GM18951 (cell line): ENCODE measurements around the gene SHF.

Experiments
- POLR2A ChIP-seq: IDR thresholded peaks from 4 replicates; pipeline ENCODE4 v1.6.1; 2011; ENCODE audit warnings: mild to moderate bottlenecking; ENCODE audit not compliant: insufficient read length, insufficient read depth; ENCODE audit errors: extremely low read depth
- in situ Hi-C: fragments of 300-500 bp; cut with MboI; formaldehyde crosslinking; loops from one replicate; pipeline ENCODE4 v1.12.0; 2022; ENCODE audit warnings: low sequenced_read_pairs, mixed read lengths, inconsistent platforms; ENCODE audit not compliant: unreplicated experiment

The SHF gene

DNA sequence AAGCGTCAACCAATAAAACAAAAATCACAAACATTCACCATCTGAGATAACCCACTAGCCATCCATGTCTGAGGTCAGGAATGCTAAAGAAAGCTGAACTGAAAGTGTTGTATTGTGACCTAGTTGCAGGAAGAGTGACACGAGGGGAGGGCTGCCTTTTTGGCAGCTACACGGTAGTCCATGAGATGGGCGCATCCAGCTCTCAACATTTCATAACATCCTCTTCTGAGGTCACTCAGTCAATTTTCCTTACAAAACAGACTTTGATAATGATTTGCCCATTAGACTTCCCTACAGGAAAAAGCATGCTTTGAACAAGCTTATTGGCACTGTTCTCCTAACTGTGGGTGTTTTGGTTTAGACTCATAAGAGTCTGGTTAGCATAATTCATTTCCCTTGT lies 15.4 kb upstream of the SHF start:
- no peak for TF ChIP-seq POLR2A
- in situ Hi-C loops: loop anchor here (10.0 kb wide), 1 partner anchor 202 kb away; a partner anchor contains a TSS

DNA sequence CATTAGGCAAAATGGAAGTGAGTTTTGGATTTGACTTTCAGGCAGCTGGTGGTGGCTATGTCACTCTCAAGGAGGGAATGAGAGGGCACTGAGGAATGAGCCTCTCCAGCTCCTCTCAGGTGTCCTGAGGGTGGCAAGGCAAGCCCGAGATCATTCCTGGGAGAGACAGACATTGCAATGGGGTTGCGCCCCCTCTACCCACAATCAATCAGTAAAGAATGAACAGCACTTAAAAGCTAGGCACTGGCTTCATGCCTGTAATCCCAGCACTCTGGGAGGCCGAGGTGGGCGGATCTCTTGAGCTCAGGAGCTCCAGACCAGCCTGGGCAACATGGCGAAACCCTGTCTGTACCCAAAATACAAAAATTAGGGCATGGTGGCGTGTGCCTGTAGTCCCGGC lies 14.1 kb upstream of the SHF start:
- TF ChIP-seq POLR2A: no peak
- in situ Hi-C loops: loop anchor here (10.0 kb wide), 1 partner anchor 203 kb away; a partner anchor contains a TSS

DNA sequence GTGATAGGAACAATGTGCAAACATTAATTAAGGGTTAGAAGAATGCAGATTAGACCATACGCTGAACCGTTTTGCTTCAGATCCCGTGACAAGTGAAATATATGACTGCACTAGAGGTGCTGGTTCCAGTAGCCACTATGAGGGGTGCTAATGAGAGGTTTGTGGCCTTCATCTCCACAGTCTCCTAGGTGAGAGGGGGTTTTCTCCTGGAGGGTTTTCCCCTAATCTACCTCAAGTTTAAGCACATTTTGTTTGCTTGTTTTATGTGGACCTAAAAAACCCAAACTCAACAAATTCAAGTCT lies 13.7 kb upstream of the SHF start:
- in situ Hi-C loops: loop anchor here (10.0 kb wide), 1 partner anchor 203 kb away; a partner anchor contains a TSS
- TF ChIP-seq POLR2A: no peak

DNA sequence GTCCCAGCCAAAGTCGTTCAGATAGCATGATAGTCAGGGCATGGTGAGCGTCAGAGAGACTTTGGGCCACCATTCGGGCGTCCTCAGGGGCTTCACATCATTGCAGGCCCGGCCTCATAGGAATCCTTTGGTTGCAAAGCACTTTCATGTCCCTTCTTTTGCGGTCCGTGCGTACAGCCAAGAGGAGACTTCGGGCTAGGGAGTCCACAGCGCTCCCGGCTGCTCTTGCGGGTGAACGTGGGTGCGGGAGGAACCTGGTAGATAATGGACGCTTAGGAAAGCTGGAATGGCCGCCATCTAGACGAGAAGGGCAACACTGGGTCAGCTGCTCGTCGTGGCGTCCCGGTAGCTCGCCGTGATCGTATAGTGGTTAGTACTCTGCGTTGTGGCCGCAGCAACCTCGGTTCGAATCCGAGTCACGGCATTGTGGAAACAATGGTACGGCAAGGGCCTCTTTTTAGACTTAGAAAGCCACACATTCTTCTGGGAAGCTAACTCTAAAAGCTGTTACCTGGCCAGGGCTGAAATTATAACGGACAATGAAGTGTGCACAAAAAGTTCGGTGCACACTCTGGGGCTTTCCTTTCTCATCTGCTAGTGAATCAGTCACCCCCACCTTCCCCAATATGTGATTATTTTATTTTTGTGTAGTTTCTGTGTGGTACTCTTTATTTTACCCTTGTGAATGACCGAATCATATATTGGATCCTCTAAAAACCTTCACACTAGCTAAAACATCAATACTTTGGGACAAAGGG lies 13.2 kb upstream of the SHF start:
- in situ Hi-C loops: loop anchor here (10.0 kb wide), 1 partner anchor 204 kb away; a partner anchor contains a TSS
- TF ChIP-seq POLR2A: no peak

DNA sequence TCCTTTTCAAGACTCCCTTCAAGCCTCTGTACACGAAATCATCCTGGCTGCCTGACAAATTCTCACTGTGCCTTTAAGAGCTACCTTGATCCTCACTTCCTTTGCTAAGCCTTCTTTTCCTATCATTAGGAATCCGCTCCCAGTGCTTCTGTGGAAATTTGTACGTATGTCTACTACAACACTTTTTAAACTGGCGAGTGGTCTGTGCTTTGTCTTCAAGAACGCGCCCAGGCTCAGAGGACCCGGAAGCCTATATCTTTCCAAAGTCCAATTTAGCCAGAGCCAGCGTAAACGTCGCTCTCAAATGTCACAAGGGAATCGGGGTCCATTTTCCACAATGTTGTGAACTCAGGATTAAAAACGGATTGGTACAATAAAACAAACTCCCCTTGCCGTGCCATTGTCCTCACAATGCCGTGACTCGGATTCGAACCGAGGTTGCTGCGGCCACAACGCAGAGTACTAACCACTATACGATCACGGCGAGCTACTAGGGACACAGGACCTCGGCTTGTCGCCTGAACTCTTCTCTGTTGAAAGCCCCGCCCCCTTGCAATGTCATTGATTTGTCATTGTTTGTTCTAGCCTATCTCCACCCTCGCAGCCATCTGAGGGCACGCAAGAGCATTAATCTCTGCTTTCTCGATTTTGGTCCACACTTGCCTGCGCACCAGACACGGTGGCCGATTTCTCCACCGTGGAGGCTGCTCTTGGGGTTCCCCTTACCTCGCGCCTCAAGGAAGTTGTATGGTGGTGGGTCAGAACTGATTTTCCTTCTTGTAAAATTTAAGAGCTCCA lies 12.4 kb upstream of the SHF start:
- TF ChIP-seq POLR2A: peak; percentile 67
- in situ Hi-C loops: loop anchor here (10.0 kb wide), 1 partner anchor 205 kb away; a partner anchor contains a TSS

DNA sequence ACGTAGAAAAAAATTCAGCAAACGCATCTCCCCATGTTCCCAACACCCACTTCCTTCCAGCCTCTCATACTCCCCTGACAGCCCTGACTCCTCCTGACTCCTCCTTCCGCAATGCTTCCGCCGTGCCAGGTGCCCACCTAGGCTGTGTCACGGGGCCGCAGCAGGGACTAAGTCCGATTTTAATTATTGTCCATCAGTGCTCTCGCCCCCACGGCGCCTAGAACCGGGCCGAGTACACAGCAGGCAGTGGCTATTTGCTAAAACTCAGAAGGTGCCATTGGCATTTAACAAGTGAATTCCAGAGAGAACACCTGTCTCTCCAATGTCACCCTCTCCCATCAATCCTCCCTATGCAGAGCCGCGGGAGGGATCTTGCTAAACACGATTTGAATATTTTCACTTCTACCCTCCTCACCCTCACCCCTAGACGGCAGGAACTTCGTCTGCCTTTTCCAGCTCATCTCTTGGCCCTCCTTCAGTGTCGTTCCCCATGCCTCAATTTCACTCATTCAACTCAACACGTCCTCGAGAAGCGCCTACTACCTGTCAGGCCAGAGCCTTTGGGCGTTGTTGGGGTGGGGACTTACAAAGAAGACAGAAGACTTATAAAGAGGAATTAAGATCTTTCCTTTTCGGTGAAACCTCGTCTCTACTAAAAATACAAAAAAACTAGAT lies 11.5 kb upstream of the SHF start:
- in situ Hi-C loops: no loop called here
- TF ChIP-seq POLR2A: no peak

DNA sequence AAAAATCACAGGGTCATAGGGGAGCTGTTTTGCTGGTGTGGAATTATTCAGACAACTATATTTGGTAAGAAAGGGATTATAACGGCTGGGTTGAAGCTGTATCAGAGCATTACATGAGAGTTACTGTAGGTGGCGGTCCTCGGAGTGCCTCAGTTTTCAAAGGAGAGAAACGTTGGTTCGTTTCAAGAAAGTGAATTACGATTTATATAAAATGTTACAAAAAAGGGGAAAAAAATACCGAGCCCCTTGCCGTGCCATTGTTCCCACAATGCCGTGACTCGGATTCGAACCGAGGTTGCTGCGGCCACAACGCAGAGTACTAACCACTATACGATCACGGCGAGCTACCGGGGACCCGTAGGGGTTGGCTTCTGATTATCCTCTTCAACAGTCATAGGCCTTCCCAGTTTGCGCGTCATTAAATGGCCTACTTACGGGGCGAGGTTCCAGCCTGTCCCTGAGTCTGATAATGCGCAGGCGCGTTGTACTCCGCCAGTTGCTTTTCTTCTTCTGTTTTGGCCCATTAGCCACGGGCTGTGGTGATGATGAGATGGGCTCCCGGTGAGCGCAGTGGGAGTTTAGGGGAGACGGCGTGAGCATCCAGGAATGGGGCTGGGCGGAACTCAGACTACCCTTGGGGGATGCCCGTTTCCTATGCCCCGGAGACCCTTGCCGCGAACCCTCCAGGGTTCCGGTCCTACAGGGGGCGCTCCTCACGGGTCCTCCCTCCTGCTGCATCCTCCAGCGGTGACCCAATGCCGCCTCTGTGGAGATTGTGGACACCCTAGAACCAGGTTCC lies 10.8 kb upstream of the SHF start:
- in situ Hi-C loops: no loop called here
- peak; percentile 78 for TF ChIP-seq POLR2A

DNA sequence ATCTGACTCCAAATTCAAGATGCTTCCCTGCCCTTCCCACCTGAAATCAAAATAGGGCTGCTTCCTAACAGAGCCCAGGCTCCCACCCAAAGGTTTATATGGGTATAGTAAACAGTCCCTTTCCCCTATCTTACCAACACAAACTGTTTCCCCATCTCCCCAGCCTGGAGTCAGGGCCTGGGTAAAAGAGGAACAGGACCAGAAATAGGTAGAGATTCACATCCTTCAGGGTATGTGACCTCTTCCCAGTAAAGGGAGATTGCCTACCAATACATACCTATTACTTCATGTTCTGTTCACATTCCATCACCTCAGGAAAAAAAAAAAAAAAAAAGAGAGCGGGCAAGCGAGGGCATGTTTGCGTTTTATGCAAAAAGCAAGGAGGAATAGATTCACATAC lies 9.7 kb upstream of the SHF start:
- TF ChIP-seq POLR2A: no peak
- in situ Hi-C loops: no loop called here

DNA sequence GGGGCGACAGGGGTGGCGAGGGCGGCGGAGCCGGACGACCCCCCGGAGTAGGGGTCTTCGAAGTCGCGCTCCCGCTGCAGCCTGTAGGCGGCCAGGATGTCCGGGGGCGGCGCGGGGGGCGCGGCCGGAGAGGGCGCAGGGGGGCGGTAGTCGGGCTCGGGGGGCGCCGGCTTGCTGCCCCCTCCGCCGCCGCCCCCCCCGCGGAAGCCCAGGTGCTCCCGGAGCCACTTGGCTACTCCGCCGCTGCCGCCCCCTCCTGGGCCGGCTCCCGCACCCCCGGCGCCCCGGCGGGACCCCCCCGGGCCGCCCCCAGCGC lies 230 bp downstream of the SHF start:
- in situ Hi-C loops: no loop called here
- TF ChIP-seq POLR2A: no peak

DNA sequence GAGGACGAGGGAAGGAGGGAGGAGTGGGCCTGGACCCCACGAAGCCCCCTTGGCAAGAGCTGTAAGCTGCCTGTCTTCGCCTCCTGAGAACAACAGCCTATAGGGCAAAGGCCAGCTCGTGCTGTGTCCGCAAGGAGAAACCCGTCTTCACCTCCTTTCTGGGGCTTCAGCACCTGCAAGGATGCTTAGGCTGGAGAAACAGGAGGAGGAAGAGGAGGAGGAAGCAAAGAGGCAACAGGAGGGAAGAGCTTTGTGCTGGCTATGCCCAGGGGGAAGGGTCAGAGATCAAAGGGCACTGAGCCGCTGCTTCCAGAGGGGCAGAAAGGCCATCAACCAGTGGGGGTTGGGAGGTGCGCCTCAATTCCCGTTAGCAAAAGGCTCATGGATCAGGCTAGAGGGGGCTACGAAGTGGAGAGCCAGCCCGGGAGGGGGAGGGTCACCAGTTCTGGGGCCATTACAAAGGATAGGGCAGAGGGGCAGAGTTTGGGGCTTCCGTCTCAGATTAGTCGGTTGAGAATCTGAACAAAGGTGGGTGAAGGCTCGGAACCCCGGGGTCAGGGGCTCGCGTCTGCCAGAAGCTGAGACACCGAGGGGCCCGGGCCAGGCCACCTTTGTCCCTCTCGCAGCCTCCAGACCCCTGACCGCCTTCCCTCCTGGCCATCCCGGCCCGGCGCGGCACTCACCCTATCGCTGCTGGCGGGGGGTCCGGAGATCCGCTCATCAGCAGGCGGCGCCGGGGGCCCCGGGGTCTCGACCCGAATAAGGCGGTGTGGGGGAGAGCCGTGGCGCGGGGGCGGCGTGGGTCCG lies 792 bp downstream of the SHF start:
- no peak for TF ChIP-seq POLR2A
- in situ Hi-C loops: no loop called here

DNA sequence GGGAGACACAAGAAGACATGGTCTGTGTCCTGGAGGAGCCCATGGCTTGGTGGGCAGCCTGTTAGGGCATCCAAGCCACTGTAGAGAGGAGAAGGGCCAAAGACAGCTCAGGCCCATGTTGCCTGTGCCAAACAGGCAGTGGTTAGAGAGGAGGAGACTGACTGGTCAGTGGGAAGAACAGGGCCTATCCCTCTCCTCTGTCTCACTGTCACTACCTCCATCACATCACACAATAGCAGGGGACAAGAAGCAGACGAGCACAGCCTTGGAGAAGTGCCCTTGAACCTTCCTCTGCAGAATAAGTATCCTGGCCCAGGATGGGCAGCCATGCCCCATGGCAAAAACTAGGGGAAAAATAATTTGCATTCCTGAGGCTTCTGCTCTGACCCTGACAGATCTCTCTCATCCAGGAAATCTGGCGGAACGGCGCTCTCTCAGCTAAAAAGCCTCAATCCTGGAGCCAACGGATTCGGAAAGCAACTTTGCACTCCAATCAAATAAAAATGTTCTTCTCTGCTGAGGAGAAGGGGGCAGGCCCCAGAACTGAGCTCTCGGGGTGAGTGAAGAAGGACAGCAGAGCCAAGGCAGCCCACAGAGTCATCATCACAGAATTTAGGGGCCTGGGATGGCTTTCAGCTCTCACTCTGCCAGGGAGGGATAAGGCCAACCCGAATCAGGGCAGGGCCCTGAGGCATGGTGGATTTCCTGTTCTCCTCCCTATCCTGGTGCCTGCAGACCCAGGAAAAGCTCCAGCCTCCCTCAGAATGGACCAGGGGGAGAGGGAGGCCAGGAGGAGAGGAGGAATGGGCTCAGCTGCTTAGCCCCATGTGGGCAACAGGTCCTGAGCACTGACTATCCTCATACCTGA lies 1.6 kb downstream of the SHF start:
- in situ Hi-C loops: no loop called here
- no peak for TF ChIP-seq POLR2A
